ENCODE measurements around the gene CXCR1.
"Not testable (repeated sequence)": the region's sequence is repeated elsewhere in the genome, so short reads cannot be mapped to it uniquely, and the experiment has no call there.

Gene CXCR1

GRCh38 chr2:218161644-218162043 is 5.1 kb downstream of the CXCR1 start:
- no peak for DNase-seq (ENCODE audit: low read depth in 2 of 2)

DNA sequence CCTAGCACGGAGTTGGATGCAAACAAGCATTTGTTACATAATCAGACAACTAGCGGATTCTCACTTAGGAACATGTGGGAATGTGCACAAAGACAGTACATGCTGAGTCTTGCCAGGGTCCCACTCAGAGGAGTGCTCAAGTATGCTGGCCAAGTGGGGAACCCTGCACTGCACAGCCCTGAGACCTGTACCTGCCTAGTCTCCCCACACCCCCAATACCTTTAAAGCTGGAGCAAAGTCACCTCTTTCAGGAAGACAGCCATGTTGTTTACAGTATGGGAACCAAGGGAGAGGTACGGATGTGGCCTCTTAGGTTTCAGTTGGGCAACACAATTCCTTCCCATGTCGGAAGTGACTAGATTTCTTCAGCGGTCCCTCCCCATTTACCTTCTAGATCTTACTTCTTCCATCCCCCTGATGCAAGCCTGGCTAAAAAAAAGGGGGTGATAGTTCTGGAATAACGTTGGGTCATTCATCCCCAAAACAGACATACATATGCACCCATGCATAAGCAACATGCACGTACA is 10.7 kb downstream of the CXCR1 start:
- no peak for DNase-seq (ENCODE audit: low read depth in 2 of 2)

GRCh38 chr2:218152777-218153176 is 14.0 kb downstream of the CXCR1 start:
- DNase-seq (ENCODE audit: low read depth in 2 of 2) = no peak

GRCh38 chr2:218152172-218152571 is 14.6 kb downstream of the CXCR1 start:
- DNase-seq (ENCODE audit: low read depth in 2 of 2) = no peak

- DNase-seq (ENCODE audit: low read depth in 2 of 2) = no peak
Measured at GRCh38 chr2:218149848-218150440, 16.8 kb downstream of the CXCR1 start.

- DNase-seq (ENCODE audit: low read depth in 2 of 2) = no peak
Measured at GRCh38 chr2:218149098-218149497, 17.7 kb downstream of the CXCR1 start.

DNA sequence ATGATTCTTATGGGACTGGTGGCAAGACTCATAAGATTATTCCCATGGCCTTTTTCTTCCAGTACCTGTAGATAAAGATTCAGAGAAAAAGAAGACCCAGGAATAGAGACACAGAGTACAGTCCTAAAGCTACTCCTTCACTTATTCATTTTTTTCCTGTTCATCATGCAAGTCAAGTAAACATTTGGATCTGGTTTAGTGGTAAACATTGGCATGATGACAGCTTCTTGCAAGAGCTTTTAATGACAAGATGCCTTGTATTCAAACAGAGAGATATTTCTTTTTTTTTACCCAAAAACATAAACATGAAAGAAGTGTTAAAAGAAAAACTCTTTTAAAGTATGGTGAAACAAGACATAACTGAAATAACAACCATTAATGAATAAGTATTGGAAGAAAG is 20.7 kb downstream of the CXCR1 start:
- no peak for DNase-seq (ENCODE audit: low read depth in 2 of 2)

DNA sequence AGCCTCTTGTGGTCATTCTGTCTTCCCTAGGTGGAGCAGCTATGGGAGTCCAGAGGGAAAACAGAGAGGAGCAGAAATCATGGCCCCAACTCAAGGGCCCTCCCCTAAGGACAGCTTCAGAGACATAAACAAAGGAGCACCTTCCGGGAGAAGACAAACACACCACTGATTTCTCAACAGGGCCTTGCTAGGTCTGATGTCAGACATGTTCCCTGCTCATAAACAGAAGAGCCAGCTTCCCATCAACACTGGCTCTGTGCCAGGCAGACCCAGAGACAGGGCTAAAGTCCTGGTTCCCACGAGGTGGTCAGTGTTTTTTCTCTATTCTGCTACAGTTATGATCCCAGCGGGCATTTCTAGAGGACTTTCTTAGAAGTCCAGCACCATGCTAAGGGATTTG is 21.6 kb downstream of the CXCR1 start:
- no peak for DNase-seq (ENCODE audit: low read depth in 2 of 2)

DNA sequence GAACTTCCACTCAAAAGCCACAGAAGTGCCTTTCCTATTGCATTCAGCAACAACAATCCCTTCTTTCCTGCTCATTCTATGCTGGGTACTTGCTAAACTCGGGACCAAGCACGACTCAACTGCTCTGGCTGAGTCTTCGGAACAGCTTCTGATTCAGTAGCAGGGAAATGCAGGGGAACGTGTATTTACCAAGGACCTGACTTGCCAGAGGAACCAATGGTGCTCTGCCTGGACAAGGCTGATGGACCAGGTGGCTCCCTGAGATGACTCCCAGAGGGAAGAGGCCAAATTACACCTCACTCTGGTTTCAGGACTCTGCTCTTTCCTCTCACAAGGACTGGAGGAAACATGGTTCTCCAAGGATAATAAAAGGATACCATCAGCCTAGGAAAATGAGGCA is 28.7 kb downstream of the CXCR1 start:
- DNase-seq (ENCODE audit: low read depth in 2 of 2) = no peak

DNA sequence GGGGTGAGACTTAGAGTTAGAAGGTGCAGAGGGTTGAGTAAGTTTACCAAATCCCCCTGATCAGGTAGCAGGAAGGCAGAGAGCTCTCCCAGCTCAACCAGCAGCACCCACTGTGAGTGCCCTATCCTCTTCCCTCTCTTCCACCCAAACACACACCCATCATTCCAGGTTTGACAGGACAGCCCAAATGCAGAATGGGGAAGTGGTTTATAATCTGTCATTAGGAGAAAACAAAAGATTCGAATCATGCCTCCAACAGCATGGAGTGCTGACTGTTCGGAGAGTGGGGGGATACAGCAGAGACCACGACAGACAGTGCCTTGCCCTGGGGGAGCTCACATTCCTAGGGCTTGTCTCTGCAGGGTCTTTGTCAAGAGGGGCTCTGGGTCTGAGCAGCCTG is 29.2 kb downstream of the CXCR1 start:
- no peak for DNase-seq (ENCODE audit: low read depth in 2 of 2)

- no peak for DNase-seq (ENCODE audit: low read depth in 2 of 2)
Measured at GRCh38 chr2:218130822-218131221, 35.9 kb downstream of the CXCR1 start.

DNA sequence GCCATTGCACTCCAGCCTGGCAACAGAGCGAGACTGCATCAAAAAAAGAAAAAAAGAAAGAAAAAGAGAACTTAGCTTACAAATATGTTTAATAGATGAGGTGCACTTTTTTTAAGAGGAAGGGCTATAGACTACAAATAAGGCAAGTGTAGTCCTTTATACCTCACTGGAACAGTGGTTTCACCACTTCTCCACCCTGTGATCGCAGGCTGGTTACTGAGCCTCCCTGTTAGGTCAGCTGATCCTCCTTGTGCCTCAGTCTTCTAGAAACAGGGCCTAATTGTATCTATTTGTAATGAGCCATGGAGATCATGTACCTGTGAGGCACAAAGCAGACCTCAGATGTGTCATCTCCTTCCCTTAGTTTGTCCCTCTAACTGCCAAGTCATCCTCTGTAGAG is 36.4 kb downstream of the CXCR1 start:
- DNase-seq (ENCODE audit: low read depth in 2 of 2) = no peak

- no peak for DNase-seq (ENCODE audit: low read depth in 2 of 2)
Measured at GRCh38 chr2:218129458-218130135, 37.2 kb downstream of the CXCR1 start.

- DNase-seq (ENCODE audit: low read depth in 2 of 2) = no peak
Measured at GRCh38 chr2:218128781-218129457, 37.8 kb downstream of the CXCR1 start.

GRCh38 chr2:218127929-218128455 is 38.8 kb downstream of the CXCR1 start:
- DNase-seq (ENCODE audit: low read depth in 2 of 2) = no peak

GRCh38 chr2:218125626-218126080 is 41.1 kb downstream of the CXCR1 start, which contains the start of gene CXCR2:
CXCR2 (plus strand) TSS chr2:218126028; CDS start chr2:218134802, 8,774 bp downstream.
- no peak for DNase-seq (ENCODE audit: low read depth in 2 of 2)

GRCh38 chr2:218125095-218125494 is 41.7 kb downstream of the CXCR1 start:
- DNase-seq (ENCODE audit: low read depth in 2 of 2) = no peak

GRCh38 chr2:218123986-218124385 is 42.8 kb downstream of the CXCR1 start:
- DNase-seq (ENCODE audit: low read depth in 2 of 2) = no peak

- not testable (repeated sequence) for DNase-seq (ENCODE audit: low read depth in 2 of 2)
Measured at GRCh38 chr2:218122286-218122685, 44.5 kb downstream of the CXCR1 start.

- not testable (repeated sequence) for DNase-seq (ENCODE audit: low read depth in 2 of 2)
Measured at GRCh38 chr2:218121789-218122188, 45.0 kb downstream of the CXCR1 start.

All from stimulated activated CD8-positive, alpha-beta memory T cell treated with anti-CD3 and anti-CD28 coated beads, Interleukin-2, amount 100 ng/mL, for 48 hours (primary cell).